Trophoblast cell (in vitro differentiated cells and primary cell): ENCODE measurements around the gene ANXA2R.

Source experiments
- DNase-seq, 2 donors: peaks; one replicate each; pipeline ENCODE4 v3.0.0-alpha.2; 2016
- H2AFZ ChIP-seq: 2 replicates; pipeline ENCODE4 v1.6.1; 2013; ENCODE audit warnings: low read length, moderate library complexity, mild to moderate bottlenecking; ENCODE audit not compliant: insufficient read depth, poor library complexity
- H2AK5ac ChIP-seq: 2 replicates; pipeline ENCODE4 v1.6.1; 2013; ENCODE audit warnings: mild to moderate bottlenecking, low read length
- H2BK120ac ChIP-seq: 2 replicates; pipeline ENCODE4 v1.6.1; 2013; ENCODE audit warnings: low read length, mild to moderate bottlenecking, moderate library complexity; ENCODE audit not compliant: insufficient read depth, poor library complexity
- H2BK12ac ChIP-seq: 2 replicates; pipeline ENCODE4 v1.6.1; 2013; ENCODE audit warnings: mild to moderate bottlenecking, low read length, moderate library complexity
- H2BK5ac ChIP-seq: 2 replicates; pipeline ENCODE4 v1.6.1; 2013; ENCODE audit warnings: low read length, low read depth, moderate library complexity, mild to moderate bottlenecking; ENCODE audit not compliant: poor library complexity
- H3K14ac ChIP-seq: 2 replicates; pipeline ENCODE4 v1.6.1; 2013; ENCODE audit warnings: mild to moderate bottlenecking, low read length
- H3K18ac ChIP-seq: 2 replicates; pipeline ENCODE4 v1.6.1; 2013; ENCODE audit warnings: mild to moderate bottlenecking, low read length
- H3K23ac ChIP-seq: 2 replicates; pipeline ENCODE4 v1.6.1; 2013; ENCODE audit warnings: low read length
- H3K27ac ChIP-seq: 2 replicates; pipeline ENCODE4 v1.5.1; 2013; ENCODE audit warnings: low read depth, mild to moderate bottlenecking, inconsistent platforms, low read length, moderate library complexity
- H3K27me3 ChIP-seq: 2 replicates; pipeline ENCODE4 v1.6.1; 2013; ENCODE audit warnings: inconsistent platforms, mild to moderate bottlenecking, low read length, moderate library complexity; ENCODE audit not compliant: insufficient read depth
- H3K36me3 ChIP-seq, 2 experiments: 1 replicate in 1 of 2; 2 replicates in 1 of 2; pipeline ENCODE4 v1.6.1; 2013; ENCODE audit warnings: low read length in 2 of 2, mild to moderate bottlenecking in 2 of 2, moderate library complexity in 1 of 2; ENCODE audit not compliant: insufficient read depth in 2 of 2, control insufficient read depth in 1 of 2
- H3K4ac ChIP-seq: 2 replicates; pipeline ENCODE4 v1.6.1; 2013; ENCODE audit warnings: low read depth, mild to moderate bottlenecking, low read length, moderate library complexity
- H3K4me1 ChIP-seq, 2 experiments: 1 replicate in 1 of 2; 2 replicates in 1 of 2; pipeline ENCODE4 v1.6.1; 2013; ENCODE audit warnings: low read length in 2 of 2, mild to moderate bottlenecking in 2 of 2, moderate library complexity in 1 of 2; ENCODE audit not compliant: insufficient read depth in 2 of 2, control insufficient read depth in 1 of 2
- H3K4me2 ChIP-seq: 2 replicates; pipeline ENCODE4 v1.6.1; 2013; ENCODE audit warnings: inconsistent platforms, mild to moderate bottlenecking, low read length, moderate library complexity
- H3K4me3 ChIP-seq: 2 replicates; pipeline ENCODE4 v1.5.1; 2013; ENCODE audit warnings: mild to moderate bottlenecking, low read depth, low read length, inconsistent platforms
- H3K79me1 ChIP-seq: one replicate; pipeline ENCODE4 v1.6.1; 2013; ENCODE audit warnings: low read length
- H3K79me2 ChIP-seq: 2 replicates; pipeline ENCODE4 v1.6.1; 2013; ENCODE audit warnings: low read length, mild to moderate bottlenecking; ENCODE audit not compliant: control insufficient read depth, insufficient read depth, poor library complexity
- H3K9ac ChIP-seq: 2 replicates; pipeline ENCODE4 v1.6.1; 2013; ENCODE audit warnings: mild to moderate bottlenecking, low read length
- H3K9me3 ChIP-seq: 2 replicates; pipeline ENCODE4 v1.6.1; 2013; ENCODE audit warnings: low read depth, mild to moderate bottlenecking, control low read depth, inconsistent platforms, low read length; ENCODE audit not compliant: insufficient read depth
- H4K12ac ChIP-seq: 2 replicates; pipeline ENCODE4 v1.6.1; 2013; ENCODE audit warnings: low read depth, mild to moderate bottlenecking, low read length, moderate library complexity
- H4K8ac ChIP-seq: 2 replicates; pipeline ENCODE4 v1.6.1; 2013; ENCODE audit warnings: low read depth, mild to moderate bottlenecking, low read length, moderate library complexity
- H4K91ac ChIP-seq: one replicate; pipeline ENCODE4 v1.6.1; 2013; ENCODE audit warnings: low read depth, mild to moderate bottlenecking, low read length, moderate library complexity
- WGBS: extraction: QIAGEN DNeasy Blood & Tissue Kit; methylation state at CpG from one replicate; pipeline ENCODE4 v1.1.7; 2013; ENCODE audit warnings: missing lambda C conversion rate; ENCODE audit not compliant: insufficient read length, insufficient coverage; ENCODE audit errors: extremely low coverage; 5-methylcytosine and 5-hydroxymethylcytosine counted together

ANXA2R gene

DNA sequence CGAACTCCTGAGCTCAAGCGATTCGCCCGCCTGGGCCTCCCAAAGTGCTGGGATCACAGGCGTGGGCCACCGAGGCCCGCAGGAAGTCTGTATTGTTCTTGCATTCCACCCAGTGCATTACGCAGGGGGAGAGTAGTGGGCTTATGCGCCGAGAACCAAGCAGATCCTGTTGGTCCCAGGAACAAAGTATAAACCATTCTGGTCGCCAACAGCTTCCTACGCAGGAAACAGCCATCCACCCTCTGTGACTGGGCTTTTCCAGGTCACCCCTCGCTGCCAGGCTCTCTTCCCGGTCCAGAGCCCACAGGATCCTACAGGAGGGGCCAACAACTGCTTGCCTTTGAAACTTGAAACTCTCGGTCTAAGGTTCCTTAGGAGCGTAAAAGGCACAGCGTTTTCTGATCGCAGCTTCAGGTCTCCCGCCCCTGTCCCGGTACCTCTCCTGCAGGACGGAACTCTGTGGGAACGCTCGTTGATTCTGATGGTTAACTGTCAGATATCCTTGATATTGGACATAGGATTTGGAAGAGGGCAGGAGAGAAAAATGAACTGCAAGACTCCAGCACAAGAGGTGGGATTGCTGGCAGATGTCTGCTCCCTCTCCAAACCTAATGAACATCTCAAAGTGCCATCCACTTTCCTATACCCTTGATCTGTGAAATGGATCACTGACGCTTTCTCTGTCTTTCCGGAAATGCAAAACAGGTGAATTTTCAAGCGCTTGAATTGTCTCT lies 4.2 kb upstream of the ANXA2R start:
- Histone ChIP-seq H3K18ac (no peak overlapping the region), H2AK5ac (no peak overlapping the region), H4K12ac (no peak overlapping the region), H3K27ac (no peak overlapping the region), H3K4me2 (peak overlapping the region; percentile 31), H3K4ac (no peak overlapping the region), H2BK5ac (no peak overlapping the region), H2BK12ac (no peak overlapping the region), H4K8ac (no peak overlapping the region), H3K14ac (no peak overlapping the region), H3K79me2 (no peaks in the 10 kb centered on the region), H3K79me1 (peaks cover 5% of the 10 kb centered on the region), H3K36me3 (no peaks in the 10 kb centered on the region), H3K4me3 (no peak overlapping the region), H3K23ac (no peak overlapping the region), H3K4me1 (peaks cover 17 to 25% of the 10 kb centered on the region in 2 experiments), H4K91ac (no peak overlapping the region), H3K9ac (no peak overlapping the region), H2BK120ac (no peak overlapping the region), H3K27me3 (peaks cover 42% of the 10 kb centered on the region), H2AFZ (no peak overlapping the region), H3K9me3 (no peaks in the 10 kb centered on the region)
- no CpG with 5 or more reads among the region's 26 CpGs for WGBS
- DNase-seq: no peak

DNA sequence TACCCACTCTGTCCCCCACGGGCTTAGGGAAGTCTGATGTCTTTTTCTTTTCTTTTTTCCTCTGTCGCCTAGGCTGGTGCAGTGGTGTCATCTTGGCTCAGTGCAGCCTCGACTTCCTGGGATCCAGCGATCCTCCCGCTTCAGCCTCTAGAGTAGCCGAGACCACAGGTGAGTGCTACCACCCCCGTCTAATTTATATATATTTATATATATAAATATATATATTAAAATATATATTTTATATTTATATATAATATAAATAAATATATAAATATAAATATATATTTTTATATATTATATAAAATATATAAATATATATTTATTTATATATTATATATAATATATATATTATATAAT lies 3.3 kb upstream of the ANXA2R start:
- H3K9ac ChIP-seq: no peak overlapping the region

DNA sequence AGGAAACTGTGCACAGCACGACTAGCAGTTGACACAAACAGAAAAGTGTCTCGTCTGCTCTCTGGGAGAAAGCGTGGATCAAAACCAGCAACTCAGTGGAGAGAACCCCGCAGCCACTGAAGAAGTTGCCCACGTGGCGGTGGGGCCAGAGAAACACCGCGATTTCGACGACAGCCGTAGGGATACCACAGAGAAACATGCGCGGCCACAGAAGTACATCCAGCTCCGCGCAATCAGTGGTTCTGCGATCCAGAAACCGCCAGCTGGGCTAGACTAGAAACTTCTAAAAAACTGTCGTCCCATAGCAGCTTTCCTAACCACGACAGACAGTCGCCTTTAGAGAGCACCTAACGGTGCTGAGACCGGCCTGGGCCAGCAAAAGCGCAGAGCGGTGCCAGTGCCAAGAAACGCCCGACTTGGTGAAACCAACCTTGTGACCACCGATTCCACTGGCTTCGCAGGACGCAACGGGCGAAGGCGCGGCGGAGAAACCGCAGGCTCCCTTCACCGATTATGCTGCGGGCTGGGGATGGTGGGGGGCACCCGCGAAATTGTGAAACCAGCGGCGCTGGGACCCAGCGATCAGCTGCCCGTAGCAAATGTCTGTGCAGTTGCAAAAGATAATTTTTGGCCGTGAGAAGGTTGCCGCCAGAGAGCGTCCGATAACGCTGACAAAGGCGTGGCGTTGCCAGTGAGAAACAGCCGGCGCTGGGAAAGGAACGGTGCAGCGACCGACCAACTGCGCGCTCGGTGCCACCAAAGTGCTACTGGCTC lies 2.7 kb upstream of the ANXA2R start:
- H3K9ac ChIP-seq: no peak overlapping the region
- H4K91ac ChIP-seq: no peak overlapping the region
- H3K4ac ChIP-seq: no peak overlapping the region
- H3K4me2 ChIP-seq: peak overlapping the region; percentile 85
- H3K79me1 ChIP-seq: peaks cover 5% of the 10 kb centered on the region
- peak; percentile 63 to 80 for DNase-seq
- no peak overlapping the region for H2BK12ac ChIP-seq
- peak overlapping the region; percentile 55 for H3K4me3 ChIP-seq
- no peak overlapping the region for H2BK5ac ChIP-seq
- no peak overlapping the region for H2BK120ac ChIP-seq
- no peak overlapping the region for H4K12ac ChIP-seq
- no peak overlapping the region for H3K14ac ChIP-seq
- H3K23ac ChIP-seq: no peak overlapping the region
- H3K27me3 ChIP-seq: peaks cover 52% of the 10 kb centered on the region
- H2AK5ac ChIP-seq: no peak overlapping the region
- no peaks in the 10 kb centered on the region for H3K9me3 ChIP-seq
- peak overlapping the region; percentile 57 for H2AFZ ChIP-seq
- peaks cover 17 to 25% of the 10 kb centered on the region in 2 experiments for H3K4me1 ChIP-seq
- H3K36me3 ChIP-seq: no peaks in the 10 kb centered on the region
- no peak overlapping the region for H3K27ac ChIP-seq
- WGBS: no CpG with 5 or more reads among the region's 58 CpGs
- no peaks in the 10 kb centered on the region for H3K79me2 ChIP-seq
- no peak overlapping the region for H3K18ac ChIP-seq
- no peak overlapping the region for H4K8ac ChIP-seq

More for the DNA sequence above, 3.3 kb upstream of the ANXA2R start:
- no peaks in the 10 kb centered on the region for H3K9me3 ChIP-seq
- no peak overlapping the region for H3K27ac ChIP-seq
- H3K79me1 ChIP-seq: peaks cover 5% of the 10 kb centered on the region
- H3K27me3 ChIP-seq: peaks cover 46% of the 10 kb centered on the region
- H3K14ac ChIP-seq: no peak overlapping the region
- no peaks in the 10 kb centered on the region for H3K79me2 ChIP-seq
- no peak overlapping the region for H3K23ac ChIP-seq
- DNase-seq: no peak
- no peak overlapping the region for H2BK5ac ChIP-seq
- H4K12ac ChIP-seq: no peak overlapping the region
- no CpG with 5 or more reads among the region's 7 CpGs for WGBS
- H4K8ac ChIP-seq: no peak overlapping the region
- no peak overlapping the region for H3K4ac ChIP-seq
- no peaks in the 10 kb centered on the region for H3K36me3 ChIP-seq
- peak overlapping the region; percentile 55 for H3K4me3 ChIP-seq
- peaks cover 17 to 25% of the 10 kb centered on the region in 2 experiments for H3K4me1 ChIP-seq
- peak overlapping the region; percentile 85 for H3K4me2 ChIP-seq
- no peak overlapping the region for H3K18ac ChIP-seq
- no peak overlapping the region for H2AK5ac ChIP-seq
- no peak overlapping the region for H2BK120ac ChIP-seq
- H4K91ac ChIP-seq: no peak overlapping the region
- H2BK12ac ChIP-seq: no peak overlapping the region
- no peak overlapping the region for H2AFZ ChIP-seq

DNA sequence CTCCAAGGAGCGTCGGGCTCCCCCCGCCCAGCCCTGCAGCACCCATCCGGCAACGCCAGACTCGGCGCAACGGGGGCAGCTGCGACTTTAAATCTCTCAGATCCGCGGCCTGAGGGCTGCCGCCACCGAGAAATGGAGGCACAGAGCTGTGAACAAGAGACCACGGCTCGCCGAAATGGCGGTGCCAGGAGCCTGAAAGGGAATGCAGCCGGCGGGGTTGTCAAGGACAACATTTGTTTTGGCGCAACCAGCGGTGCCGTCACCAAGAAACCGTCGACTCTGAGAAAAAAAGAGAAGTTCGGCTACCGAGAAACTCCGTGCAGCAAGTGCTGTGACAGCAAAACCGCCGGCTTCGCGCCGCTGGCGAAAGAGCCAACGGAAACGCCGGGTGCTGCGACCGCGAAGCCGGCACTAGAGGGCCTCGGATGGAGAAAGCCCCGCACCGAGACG lies 2.1 kb upstream of the ANXA2R start:
- DNase-seq: peak; percentile 79 to 87
- H3K4ac ChIP-seq: no peak overlapping the region
- H4K91ac ChIP-seq: no peak overlapping the region
- no peak overlapping the region for H3K23ac ChIP-seq
- H3K18ac ChIP-seq: no peak overlapping the region
- H3K4me1 ChIP-seq: peaks cover 17 to 27% of the 10 kb centered on the region in 2 experiments
- H2BK12ac ChIP-seq: no peak overlapping the region
- WGBS: no CpG with 5 or more reads among the region's 44 CpGs
- peak overlapping the region; percentile 57 for H2AFZ ChIP-seq
- no peak overlapping the region for H2AK5ac ChIP-seq
- peak overlapping the region; percentile 61 for H3K4me3 ChIP-seq
- H4K12ac ChIP-seq: no peak overlapping the region
- no peak overlapping the region for H2BK5ac ChIP-seq
- H3K27ac ChIP-seq: no peak overlapping the region
- H3K14ac ChIP-seq: no peak overlapping the region
- H3K36me3 ChIP-seq: no peaks in the 10 kb centered on the region
- H3K79me2 ChIP-seq: no peaks in the 10 kb centered on the region
- H3K27me3 ChIP-seq: peaks cover 57% of the 10 kb centered on the region
- peak overlapping the region; percentile 72 for H4K8ac ChIP-seq
- H3K79me1 ChIP-seq: peaks cover 5% of the 10 kb centered on the region
- H3K9me3 ChIP-seq: no peaks in the 10 kb centered on the region
- H3K4me2 ChIP-seq: peak overlapping the region; percentile 85
- no peak overlapping the region for H2BK120ac ChIP-seq
- H3K9ac ChIP-seq: no peak overlapping the region
